ENCODE data around the gene OTOA.

OTOA gene

DNA sequence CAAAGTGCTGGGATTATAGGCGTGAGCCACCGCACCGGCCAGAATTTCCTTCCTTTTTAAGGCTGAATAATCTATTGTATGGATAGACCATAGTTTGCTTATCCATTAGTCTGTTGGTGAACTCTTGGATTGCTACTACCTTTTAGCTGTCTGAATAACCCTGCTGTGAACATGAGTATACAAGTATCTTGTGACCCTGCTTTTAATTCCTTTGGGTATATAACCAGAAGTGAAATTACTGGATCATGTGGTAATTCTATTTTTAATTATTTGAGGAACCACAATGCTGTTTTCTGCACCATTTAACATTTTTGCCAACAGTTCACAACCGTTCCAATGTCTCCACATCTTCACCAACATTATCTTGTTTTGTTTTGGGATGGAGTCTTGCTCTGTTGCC is 4.6 kb upstream of the OTOA start:
- peaks cover 0 to 16% of the 10 kb centered on the region in 2 experiments; a peak in 2 of 3 replicates for H3K36me3 ChIP-seq (ENCODE audit: control insufficient read depth in 2 of 2, insufficient read depth in 1 of 2, low read length in 2 of 2)
- no peak overlapping the region for H3K4me3 ChIP-seq (ENCODE audit: low read depth, low read length)
- ChIA-PET POLR2A (no interaction called here), CTCF (interaction anchor here (0.7 to 1.3 kb wide), 2 partner anchors 50 to 545 kb away, joined by 5 read pairs; no protein-coding TSS in a partner anchor)
- H3K4me1 ChIP-seq (ENCODE audit: control insufficient read depth, insufficient read depth, low read length) = no peaks in the 10 kb centered on the region
- no peaks in the 10 kb centered on the region for H3K9me3 ChIP-seq (ENCODE audit: control insufficient read depth, insufficient read depth, low read depth, low read length)
- TF ChIP-seq SALL2 (tag by site-specific recombination; IDR thresholded peaks at IDR 0.05; ENCODE audit: borderline replicate concordance) = no peak
- no peak for TF ChIP-seq ZNF214 (tag by site-specific recombination; IDR thresholded peaks at IDR 0.05; ENCODE audit: borderline replicate concordance)
- TF ChIP-seq OSR2 (tag by site-specific recombination; IDR thresholded peaks at IDR 0.05) = no peak
- H3K27ac ChIP-seq (ENCODE audit: extremely low read depth, low read depth, low read length) = no peak overlapping the region

DNA sequence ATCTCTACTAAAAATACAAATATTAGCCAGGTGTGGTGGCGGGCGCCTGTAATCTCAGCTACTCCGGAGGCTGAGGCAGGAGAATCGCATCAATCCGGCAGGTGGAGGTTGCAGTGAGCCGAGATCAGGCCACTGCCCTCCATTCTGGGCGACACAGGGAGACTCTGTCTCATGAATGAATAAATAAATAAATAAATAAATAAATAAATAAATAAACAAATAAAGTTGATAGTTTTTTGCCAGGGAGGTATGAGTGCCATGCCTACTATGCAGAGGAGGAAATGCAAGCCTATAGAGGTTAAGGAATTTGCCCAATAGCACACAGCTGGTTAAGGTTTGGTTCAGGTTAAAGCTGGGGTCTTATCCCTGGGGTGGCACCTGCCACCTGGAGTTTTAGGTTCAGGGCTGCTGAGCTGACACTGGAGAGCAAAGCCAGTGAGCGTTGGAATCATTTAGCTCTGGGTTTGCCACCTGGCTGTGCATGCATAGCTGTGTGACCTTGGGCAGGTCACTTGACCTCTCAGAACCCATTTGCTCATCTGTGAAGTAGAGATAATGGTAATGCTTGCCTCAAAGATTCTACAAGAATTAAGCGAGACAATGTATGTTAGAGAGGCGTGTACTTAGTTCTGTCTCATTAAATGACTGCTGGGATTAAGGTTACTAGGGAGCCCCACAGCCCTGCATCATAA is 1.2 kb downstream of the OTOA start:
- Histone ChIP-seq H3K4me3 (ENCODE audit: low read depth, low read length) (no peak overlapping the region), H3K9me3 (ENCODE audit: control insufficient read depth, insufficient read depth, low read depth, low read length) (no peaks in the 10 kb centered on the region), H3K36me3 (ENCODE audit: control insufficient read depth in 2 of 2, insufficient read depth in 1 of 2, low read length in 2 of 2) (no peaks in the 10 kb centered on the region), H3K4me1 (ENCODE audit: control insufficient read depth, insufficient read depth, low read length) (peaks cover 6% of the 10 kb centered on the region; the same call in 1 of the 2 replicates), H3K27ac (ENCODE audit: extremely low read depth, low read depth, low read length) (no peak overlapping the region)
- CTCF ChIA-PET = interaction anchor here (1.2 kb wide), 1 partner anchor 8 kb away, joined by 5 read pairs; no protein-coding TSS in a partner anchor
- POLR2A ChIA-PET = no interaction called here
- TF ChIP-seq ZNF623 (tag by site-specific recombination; IDR thresholded peaks at IDR 0.05) (peak; percentile 52; the same call in 1 of the 2 replicates), BCL11B (tag by site-specific recombination; IDR thresholded peaks at IDR 0.05; ENCODE audit: low read depth) (no peak), ZFP3 (tag by site-specific recombination; IDR thresholded peaks at IDR 0.05; ENCODE audit: low read depth) (0 out of 2 replicates have a peak, but pooled peaks have one; percentile 25), ZNF510 (tag by site-specific recombination; IDR thresholded peaks at IDR 0.05; ENCODE audit: insufficient replicate concordance) (peak; percentile 63), OVOL3 (tag by site-specific recombination; IDR thresholded peaks at IDR 0.05) (peak; percentile 54; the same call in 1 of the 2 replicates), ZNF555 (tag by site-specific recombination; conservative IDR thresholded peaks at IDR 0.05) (peak; percentile 49), ZNF768 (tag by site-specific recombination; IDR thresholded peaks at IDR 0.05) (peak; percentile 78), ZNF433 (tag by site-specific recombination; IDR thresholded peaks at IDR 0.05; ENCODE audit: low read depth) (0 out of 2 replicates have a peak, but pooled peaks have one; percentile 51), ZNF791 (tag by site-specific recombination; IDR thresholded peaks at IDR 0.05) (no peak), ZNF426 (tag by site-specific recombination; IDR thresholded peaks at IDR 0.05) (peak; percentile 67), ZNF394 (tag by site-specific recombination; IDR thresholded peaks at IDR 0.05; ENCODE audit: borderline replicate concordance) (peak; percentile 80; the same call in 1 of the 2 replicates), ZNF560 (tag by site-specific recombination; IDR thresholded peaks at IDR 0.05; ENCODE audit: borderline replicate concordance) (peak; percentile 59; the same call in 1 of the 2 replicates), ZNF654 (tag by site-specific recombination; IDR thresholded peaks at IDR 0.05; ENCODE audit: low read depth) (0 out of 2 replicates have a peak, but pooled peaks have one; percentile 15), ZNF302 (tag by site-specific recombination; IDR thresholded peaks at IDR 0.05; ENCODE audit: low read depth) (0 out of 2 replicates have a peak, but pooled peaks have one; percentile 18), ZNF341 (tag by site-specific recombination; IDR thresholded peaks at IDR 0.05; ENCODE audit: low read depth) (no peak)
- TF ChIP-seq, protein P1, sequence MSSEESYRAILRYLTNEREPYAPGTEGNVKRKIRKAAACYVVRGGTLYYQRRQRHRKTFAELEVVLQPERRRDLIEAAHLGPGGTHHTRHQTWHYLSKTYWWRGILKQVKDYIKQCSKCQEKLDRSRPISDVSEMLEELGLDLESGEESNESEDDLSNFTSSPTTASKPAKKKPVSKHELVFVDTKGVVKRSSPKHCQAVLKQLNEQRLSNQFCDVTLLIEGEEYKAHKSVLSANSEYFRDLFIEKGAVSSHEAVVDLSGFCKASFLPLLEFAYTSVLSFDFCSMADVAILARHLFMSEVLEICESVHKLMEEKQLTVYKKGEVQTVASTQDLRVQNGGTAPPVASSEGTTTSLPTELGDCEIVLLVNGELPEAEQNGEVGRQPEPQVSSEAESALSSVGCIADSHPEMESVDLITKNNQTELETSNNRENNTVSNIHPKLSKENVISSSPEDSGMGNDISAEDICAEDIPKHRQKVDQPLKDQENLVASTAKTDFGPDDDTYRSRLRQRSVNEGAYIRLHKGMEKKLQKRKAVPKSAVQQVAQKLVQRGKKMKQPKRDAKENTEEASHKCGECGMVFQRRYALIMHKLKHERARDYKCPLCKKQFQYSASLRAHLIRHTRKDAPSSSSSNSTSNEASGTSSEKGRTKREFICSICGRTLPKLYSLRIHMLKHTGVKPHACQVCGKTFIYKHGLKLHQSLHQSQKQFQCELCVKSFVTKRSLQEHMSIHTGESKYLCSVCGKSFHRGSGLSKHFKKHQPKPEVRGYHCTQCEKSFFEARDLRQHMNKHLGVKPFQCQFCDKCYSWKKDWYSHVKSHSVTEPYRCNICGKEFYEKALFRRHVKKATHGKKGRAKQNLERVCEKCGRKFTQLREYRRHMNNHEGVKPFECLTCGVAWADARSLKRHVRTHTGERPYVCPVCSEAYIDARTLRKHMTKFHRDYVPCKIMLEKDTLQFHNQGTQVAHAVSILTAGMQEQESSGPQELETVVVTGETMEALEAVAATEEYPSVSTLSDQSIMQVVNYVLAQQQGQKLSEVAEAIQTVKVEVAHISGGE (tag by site-specific recombination; conservative IDR thresholded peaks at IDR 0.05; ENCODE audit: low read depth) = peak; percentile 59
- TF ChIP-seq, protein P2, sequence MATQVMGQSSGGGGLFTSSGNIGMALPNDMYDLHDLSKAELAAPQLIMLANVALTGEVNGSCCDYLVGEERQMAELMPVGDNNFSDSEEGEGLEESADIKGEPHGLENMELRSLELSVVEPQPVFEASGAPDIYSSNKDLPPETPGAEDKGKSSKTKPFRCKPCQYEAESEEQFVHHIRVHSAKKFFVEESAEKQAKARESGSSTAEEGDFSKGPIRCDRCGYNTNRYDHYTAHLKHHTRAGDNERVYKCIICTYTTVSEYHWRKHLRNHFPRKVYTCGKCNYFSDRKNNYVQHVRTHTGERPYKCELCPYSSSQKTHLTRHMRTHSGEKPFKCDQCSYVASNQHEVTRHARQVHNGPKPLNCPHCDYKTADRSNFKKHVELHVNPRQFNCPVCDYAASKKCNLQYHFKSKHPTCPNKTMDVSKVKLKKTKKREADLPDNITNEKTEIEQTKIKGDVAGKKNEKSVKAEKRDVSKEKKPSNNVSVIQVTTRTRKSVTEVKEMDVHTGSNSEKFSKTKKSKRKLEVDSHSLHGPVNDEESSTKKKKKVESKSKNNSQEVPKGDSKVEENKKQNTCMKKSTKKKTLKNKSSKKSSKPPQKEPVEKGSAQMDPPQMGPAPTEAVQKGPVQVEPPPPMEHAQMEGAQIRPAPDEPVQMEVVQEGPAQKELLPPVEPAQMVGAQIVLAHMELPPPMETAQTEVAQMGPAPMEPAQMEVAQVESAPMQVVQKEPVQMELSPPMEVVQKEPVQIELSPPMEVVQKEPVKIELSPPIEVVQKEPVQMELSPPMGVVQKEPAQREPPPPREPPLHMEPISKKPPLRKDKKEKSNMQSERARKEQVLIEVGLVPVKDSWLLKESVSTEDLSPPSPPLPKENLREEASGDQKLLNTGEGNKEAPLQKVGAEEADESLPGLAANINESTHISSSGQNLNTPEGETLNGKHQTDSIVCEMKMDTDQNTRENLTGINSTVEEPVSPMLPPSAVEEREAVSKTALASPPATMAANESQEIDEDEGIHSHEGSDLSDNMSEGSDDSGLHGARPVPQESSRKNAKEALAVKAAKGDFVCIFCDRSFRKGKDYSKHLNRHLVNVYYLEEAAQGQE (tag by site-specific recombination; IDR thresholded peaks at IDR 0.05) = peak; percentile 36; the same call in 1 of the 2 replicates
- TF ChIP-seq, protein P3, sequence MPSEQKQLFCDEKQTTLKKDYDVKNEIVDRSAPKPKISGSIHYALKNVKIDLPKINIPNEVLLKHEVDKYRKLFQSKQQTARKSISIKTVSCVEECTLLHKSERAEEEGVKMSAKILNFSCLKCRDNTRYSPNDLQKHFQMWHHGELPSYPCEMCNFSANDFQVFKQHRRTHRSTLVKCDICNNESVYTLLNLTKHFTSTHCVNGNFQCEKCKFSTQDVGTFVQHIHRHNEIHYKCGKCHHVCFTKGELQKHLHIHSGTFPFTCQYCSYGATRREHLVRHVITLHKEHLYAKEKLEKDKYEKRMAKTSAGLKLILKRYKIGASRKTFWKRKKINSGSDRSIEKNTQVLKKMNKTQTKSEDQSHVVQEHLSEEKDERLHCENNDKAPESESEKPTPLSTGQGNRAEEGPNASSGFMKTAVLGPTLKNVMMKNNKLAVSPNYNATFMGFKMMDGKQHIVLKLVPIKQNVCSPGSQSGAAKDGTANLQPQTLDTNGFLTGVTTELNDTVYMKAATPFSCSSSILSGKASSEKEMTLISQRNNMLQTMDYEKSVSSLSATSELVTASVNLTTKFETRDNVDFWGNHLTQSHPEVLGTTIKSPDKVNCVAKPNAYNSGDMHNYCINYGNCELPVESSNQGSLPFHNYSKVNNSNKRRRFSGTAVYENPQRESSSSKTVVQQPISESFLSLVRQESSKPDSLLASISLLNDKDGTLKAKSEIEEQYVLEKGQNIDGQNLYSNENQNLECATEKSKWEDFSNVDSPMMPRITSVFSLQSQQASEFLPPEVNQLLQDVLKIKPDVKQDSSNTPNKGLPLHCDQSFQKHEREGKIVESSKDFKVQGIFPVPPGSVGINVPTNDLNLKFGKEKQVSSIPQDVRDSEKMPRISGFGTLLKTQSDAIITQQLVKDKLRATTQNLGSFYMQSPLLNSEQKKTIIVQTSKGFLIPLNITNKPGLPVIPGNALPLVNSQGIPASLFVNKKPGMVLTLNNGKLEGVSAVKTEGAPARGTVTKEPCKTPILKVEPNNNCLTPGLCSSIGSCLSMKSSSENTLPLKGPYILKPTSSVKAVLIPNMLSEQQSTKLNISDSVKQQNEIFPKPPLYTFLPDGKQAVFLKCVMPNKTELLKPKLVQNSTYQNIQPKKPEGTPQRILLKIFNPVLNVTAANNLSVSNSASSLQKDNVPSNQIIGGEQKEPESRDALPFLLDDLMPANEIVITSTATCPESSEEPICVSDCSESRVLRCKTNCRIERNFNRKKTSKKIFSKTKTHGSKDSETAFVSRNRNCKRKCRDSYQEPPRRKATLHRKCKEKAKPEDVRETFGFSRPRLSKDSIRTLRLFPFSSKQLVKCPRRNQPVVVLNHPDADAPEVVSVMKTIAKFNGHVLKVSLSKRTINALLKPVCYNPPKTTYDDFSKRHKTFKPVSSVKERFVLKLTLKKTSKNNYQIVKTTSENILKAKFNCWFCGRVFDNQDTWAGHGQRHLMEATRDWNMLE (tag by site-specific recombination; conservative IDR thresholded peaks at IDR 0.05; ENCODE audit: low read depth) = peak; percentile 81
